ENCODE data around the gene NAPA.

The NAPA gene

DNA sequence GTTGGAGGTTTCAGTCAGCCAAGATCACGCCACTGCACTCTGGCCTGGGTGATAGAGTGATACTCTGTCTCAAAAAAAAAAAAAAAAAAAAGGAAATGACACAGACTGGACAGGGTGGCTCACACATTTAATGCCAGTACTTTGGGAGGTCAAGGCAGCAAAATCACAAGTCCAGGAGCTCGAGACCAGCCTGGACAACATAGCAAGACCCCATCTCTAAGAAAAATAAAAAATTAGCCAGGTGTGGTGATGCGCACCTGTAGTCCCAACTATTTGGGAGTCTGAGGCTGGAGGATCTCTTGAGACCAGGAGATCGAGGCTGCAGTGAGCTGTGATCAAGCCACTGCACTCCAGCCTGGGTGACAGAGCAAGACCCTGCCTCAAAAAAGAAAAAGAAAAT lies 22.6 kb upstream of the NAPA start:
- Mint-ChIP-seq H3K27me3 (no peaks in the 10 kb centered on the region), H3K9me3 (no peaks in the 10 kb centered on the region), H3K27ac (no peak overlapping the region), H3K36me3 (no peaks in the 10 kb centered on the region), H3K4me1 (peaks cover 9% of the 10 kb centered on the region), H3K4me3 (no peak overlapping the region)

DNA sequence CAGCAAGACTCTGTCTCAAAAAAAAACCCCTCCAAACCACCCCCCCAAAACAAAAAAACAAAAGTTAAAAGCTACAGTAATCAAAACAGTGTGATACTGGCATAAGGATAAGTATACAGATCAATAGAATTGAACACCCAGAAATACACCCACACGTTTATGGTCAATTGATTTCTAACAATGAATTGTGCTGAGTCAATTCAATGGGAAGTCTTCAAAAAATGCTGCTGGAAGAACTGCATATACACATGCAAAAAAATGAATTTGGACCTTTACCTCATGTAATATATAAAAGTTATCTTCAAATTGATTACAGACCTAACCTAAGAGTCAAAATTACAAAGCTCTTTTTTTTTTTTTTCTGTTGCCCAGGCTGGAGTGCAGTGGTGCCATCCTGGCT lies 19.8 kb upstream of the NAPA start:
- Mint-ChIP-seq H3K27me3 (no peaks in the 10 kb centered on the region), H3K36me3 (no peaks in the 10 kb centered on the region), H3K9me3 (no peaks in the 10 kb centered on the region), H3K4me3 (no peak overlapping the region), H3K4me1 (no peaks in the 10 kb centered on the region), H3K27ac (no peak overlapping the region)

DNA sequence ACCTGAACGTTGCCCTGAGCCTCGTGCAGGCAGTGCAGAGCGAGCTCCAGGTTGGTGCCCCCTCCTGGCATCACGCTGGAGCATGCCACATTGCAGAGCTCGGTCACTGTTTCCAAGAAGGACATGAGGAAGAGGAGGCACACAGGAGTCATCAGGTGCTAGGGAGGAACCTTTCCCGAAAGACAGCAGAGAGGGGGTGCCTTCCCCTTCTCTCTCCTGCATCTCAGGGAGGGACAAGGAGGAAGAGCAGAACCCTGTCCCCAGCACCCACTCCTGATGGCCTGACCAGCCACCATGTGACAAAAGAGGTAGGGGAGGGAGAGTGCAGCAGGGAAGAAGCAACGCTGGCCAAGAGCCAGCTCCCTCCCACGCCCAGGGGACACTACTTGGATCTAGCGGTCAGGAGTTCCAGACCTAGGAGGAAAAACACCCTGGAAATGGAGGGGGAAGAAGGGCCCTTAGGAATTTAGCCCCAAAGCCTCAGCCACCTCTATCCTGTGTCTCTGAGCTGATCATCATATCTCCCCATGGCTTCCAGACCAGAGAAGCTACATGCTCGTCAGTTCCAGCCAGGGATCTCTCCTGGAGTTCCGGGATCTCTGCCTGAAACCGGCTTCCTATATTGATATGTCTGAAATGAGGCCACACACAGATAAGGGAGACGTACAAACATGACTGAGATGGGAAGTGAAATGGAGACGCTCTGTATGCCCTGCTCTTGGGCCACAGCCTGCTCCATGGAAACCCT lies 17.0 kb upstream of the NAPA start:
- Mint-ChIP-seq H3K27me3 (no peaks in the 10 kb centered on the region), H3K27ac (no peak overlapping the region), H3K36me3 (no peaks in the 10 kb centered on the region), H3K9me3 (no peaks in the 10 kb centered on the region), H3K4me1 (no peaks in the 10 kb centered on the region), H3K4me3 (no peak overlapping the region)

DNA sequence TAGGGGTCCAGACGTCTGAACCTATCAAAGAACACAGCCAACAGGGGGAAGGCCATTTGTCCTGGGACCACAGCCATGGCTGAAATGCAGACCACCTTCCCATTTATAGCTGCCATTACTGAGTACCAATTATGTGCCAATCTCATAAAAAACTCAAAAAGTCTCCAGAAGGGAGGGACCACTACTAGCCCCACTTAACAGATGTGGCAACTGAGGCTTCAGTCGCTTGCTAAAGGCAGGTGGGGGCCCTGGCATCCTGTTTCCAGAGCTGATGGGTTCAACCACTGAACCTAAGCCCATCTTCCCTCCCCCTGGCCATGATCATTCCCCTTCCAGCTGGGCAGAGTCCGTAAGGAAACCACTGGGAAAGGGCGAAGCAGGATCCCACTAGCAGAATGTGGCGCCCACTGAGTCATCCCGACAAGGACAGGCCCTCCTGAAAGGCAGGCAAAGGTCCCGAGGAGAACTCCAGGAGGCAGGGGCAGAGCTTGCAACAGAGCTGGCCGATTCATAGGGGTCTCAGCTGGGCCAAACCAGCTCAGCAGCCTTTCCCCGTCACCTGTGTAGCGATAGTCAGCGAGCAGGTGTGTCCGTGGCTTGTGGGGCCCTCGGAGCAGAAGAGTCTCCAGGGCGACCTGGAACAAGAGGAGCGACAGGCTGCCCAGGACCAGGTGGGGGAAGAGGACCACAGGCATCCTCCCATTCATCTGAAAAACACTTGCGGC lies 14.3 kb upstream of the NAPA start:
- Mint-ChIP-seq H3K4me3 (no peak overlapping the region), H3K27ac (no peak overlapping the region), H3K9me3 (no peaks in the 10 kb centered on the region), H3K4me1 (no peaks in the 10 kb centered on the region), H3K27me3 (no peaks in the 10 kb centered on the region), H3K36me3 (no peaks in the 10 kb centered on the region)

DNA sequence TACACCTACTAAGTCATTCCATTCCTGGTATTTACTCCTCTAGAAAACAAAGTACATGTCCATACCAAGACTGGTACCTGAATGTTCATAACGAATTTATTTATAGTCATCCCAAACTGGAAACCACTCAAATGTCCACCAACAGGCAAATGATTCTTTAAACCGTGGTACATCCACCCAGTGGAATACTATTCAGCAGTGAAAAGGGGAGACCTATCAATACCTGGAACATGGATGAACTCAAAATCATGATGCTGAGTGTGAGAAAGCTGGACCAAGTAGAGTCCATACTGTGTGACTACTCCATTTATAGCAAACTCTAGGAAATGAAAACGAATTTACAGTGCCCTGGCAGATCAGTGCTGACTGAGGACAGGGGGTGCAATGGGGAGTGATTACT lies 11.9 kb upstream of the NAPA start:
- no peak overlapping the region for H3K27ac Mint-ChIP-seq
- H3K27me3 Mint-ChIP-seq: no peaks in the 10 kb centered on the region
- H3K9me3 Mint-ChIP-seq: no peaks in the 10 kb centered on the region

DNA sequence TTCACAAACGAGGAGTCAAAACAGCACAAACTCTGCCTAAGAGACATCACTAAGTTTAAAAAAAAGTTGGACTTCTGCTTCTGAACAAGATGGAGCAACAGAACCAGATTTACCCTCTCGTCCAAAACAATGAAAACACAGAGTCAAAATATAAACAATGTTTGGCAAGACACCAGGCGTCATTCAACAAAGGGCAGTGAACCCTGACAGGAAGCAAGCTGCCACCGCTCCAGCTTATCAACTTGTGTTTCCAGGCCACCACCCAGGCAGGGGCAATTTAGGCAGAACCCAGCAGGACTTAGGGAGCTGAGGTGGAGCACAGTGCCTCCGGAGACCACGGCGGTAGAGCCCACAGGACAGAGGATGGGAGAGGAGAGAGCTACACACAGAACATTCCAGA lies 8.6 kb upstream of the NAPA start:
- H3K9me3 Mint-ChIP-seq: no peaks in the 10 kb centered on the region
- no peaks in the 10 kb centered on the region for H3K27me3 Mint-ChIP-seq
- H3K4me3 Mint-ChIP-seq: no peak overlapping the region
- no peaks in the 10 kb centered on the region for H3K36me3 Mint-ChIP-seq
- H3K27ac Mint-ChIP-seq: no peak overlapping the region
- peaks cover 13% of the 10 kb centered on the region for H3K4me1 Mint-ChIP-seq

More for the DNA sequence above, 11.9 kb upstream of the NAPA start:
- Mint-ChIP-seq H3K4me1 (peaks cover 4% of the 10 kb centered on the region), H3K36me3 (no peaks in the 10 kb centered on the region), H3K4me3 (no peak overlapping the region)

DNA sequence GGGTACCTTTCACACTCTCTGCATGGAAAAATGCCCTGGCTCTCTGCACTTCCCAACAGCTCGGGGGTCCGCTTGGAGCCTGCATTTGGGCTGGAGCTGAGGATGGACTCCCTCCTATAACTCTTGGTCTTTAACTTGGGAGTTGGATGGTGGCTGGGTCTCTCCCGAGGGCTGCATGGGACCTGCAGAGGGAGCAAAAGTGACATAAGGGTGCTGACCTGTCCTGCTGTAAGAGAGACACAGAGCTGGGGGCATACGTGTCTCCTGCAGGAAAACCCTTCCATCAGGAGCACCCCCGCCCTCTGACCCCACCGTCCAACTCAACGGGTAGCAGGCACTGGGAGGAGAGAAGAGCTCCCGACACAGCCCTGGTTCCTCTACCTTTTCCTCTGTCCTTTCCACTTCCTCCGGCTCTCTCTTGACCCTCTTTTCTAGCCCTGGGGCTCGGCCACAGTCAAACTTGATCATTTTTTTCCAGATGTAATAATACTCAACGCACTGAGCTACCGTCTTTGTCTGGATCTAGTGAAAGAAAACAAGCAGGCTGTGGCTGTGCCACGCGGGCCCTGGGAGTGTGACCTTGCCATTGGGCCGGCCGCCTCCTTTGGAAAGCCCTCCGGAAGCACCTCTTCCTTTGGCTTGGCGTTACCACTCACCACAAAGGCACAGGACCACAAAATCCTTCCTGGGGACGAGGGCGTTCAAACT lies 6.8 kb upstream of the NAPA start:
- Mint-ChIP-seq H3K4me1 (peaks cover 31% of the 10 kb centered on the region), H3K4me3 (no peak overlapping the region), H3K36me3 (no peaks in the 10 kb centered on the region), H3K27me3 (no peaks in the 10 kb centered on the region), H3K27ac (peak overlapping the region; percentile 68), H3K9me3 (no peaks in the 10 kb centered on the region)

DNA sequence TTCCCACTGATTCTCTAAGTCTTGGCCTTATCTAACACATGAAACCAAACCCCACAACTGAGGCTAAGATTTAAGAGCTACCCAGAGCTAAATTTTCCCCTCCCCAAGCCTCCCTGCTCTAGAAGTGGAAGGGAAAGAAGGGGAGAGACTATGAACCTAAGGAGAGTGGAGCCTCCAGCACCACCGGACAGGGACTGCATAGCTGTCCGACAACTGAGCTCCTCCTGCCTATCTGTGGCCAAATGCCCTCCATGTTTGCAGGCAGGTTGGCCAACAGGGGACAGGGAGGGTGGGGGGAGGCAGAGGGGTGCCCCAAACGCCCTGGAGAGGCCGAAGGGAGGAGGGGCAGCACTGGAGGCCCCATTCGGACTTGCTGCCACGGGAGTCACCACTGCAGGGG lies 6.0 kb upstream of the NAPA start:
- H3K9me3 Mint-ChIP-seq: no peaks in the 10 kb centered on the region
- H3K4me3 Mint-ChIP-seq: no peak overlapping the region
- H3K4me1 Mint-ChIP-seq: peaks cover 39% of the 10 kb centered on the region
- no peaks in the 10 kb centered on the region for H3K27me3 Mint-ChIP-seq
- no peaks in the 10 kb centered on the region for H3K36me3 Mint-ChIP-seq
- H3K27ac Mint-ChIP-seq: no peak overlapping the region

DNA sequence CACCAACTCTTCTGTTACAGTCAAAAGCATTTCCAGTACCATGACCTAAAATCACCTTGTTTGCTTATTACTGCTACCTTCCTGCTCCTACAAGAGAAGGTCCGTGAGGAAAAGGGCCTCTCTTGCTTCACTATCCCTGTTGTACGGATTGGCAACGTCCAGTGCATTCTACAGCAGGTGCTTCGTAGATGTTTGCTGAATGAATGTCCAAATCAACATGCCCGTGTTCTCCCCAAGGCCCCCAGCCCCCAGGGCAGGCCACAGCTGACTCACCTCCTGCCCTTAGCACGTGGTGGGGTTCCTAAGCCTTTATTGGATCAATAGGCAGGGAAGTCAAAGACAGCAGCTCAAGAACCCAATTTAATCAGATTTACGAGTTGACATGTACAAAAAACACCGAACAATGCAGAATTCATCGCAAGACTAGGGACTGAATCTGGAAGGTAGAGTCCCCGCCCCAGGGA lies 5.5 kb upstream of the NAPA start:
- no peak overlapping the region for H3K27ac Mint-ChIP-seq
- H3K27me3 Mint-ChIP-seq: no peaks in the 10 kb centered on the region
- H3K4me1 Mint-ChIP-seq: peaks cover 43% of the 10 kb centered on the region
- no peak overlapping the region for H3K4me3 Mint-ChIP-seq
- H3K9me3 Mint-ChIP-seq: no peaks in the 10 kb centered on the region
- H3K36me3 Mint-ChIP-seq: no peaks in the 10 kb centered on the region

DNA sequence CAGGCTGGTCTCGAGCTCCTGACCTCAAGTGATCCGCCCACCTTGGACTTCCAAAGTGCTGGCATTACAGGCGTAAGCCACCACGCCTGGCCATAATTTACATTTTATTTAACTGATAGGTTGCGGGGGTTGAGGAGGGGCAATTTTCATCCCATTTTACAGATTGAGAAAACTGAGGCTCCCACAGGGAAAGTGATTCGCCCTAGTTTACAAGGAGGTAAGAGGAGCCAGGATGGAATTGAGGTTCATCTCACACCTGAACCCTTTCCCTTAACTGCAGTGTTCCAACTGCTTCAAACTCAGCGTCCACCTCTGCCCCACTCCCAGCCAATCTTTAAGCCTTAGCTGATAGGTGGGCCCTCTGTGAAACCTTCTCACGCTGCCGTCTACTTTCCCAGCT lies 4.0 kb upstream of the NAPA start:
- no peaks in the 10 kb centered on the region for H3K9me3 Mint-ChIP-seq
- H3K27me3 Mint-ChIP-seq: no peaks in the 10 kb centered on the region
- H3K36me3 Mint-ChIP-seq: no peaks in the 10 kb centered on the region
- H3K4me3 Mint-ChIP-seq: no peak overlapping the region
- peaks cover 53% of the 10 kb centered on the region for H3K4me1 Mint-ChIP-seq
- H3K27ac Mint-ChIP-seq: peak overlapping the region; percentile 46

DNA sequence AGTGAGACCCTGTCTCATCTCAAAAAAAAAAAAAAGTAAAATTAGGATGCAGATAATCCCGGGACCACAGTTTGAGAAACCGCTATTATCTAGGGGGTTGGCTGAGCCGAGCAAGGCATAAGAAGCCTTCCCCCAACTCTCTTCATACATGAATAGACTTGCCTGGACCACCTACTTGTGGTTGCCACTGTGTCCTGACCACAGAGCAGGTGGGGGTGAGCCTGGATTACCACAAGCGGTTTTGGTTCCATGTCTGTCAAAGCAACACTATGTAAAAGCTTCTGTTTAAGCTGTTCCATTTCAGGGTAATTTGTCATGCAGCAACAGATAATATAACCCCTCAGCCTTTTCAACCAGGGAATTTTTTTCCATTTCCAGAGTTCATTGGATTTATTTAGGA lies 3.3 kb upstream of the NAPA start:
- Mint-ChIP-seq H3K27me3 (no peaks in the 10 kb centered on the region), H3K4me3 (no peak overlapping the region), H3K4me1 (peaks cover 60% of the 10 kb centered on the region), H3K9me3 (no peaks in the 10 kb centered on the region), H3K27ac (peak overlapping the region; percentile 62), H3K36me3 (peaks cover under 1% of the 10 kb centered on the region)

DNA sequence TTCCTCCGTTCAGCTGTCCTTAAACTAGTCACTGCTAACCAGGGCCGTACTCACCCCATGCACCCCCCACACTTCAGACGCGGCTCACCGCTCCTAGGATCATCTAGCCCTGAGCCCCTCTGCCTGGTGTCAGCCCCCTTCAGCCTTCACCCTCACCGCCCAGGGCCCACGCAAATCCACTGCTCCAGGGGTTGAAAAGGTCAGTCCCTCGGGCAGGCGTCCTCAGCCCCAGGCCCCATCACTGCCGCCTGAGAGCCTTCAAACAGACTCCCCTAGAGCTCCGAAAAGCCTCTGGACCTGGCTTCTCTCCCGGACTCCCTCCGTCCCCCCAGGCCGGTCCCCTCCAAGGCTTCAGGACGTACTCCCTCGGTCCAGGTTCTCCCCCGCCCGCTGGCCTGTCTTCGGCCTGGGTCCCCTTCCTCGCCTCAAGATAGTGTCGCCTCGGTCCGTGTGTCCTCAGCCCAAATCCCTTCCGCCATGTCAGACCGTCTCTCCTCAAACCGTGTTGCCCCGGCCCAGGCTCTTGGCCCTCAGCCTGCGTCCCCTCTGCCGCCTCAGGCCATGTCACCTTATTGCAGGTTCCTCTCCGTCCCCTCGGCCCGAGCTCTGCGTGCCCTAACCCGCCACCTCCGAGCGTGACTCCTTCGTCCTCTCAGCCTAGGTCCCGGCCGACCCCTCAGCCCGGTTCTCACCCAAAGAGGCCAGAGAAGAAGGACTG lies 553 bp downstream of the NAPA start:
- H3K27ac Mint-ChIP-seq: peak overlapping the region; percentile 99
- H3K27me3 Mint-ChIP-seq: no peaks in the 10 kb centered on the region
- peaks cover 2% of the 10 kb centered on the region for H3K36me3 Mint-ChIP-seq
- H3K4me3 Mint-ChIP-seq: peak overlapping the region; percentile 98
- no peaks in the 10 kb centered on the region for H3K9me3 Mint-ChIP-seq
- H3K4me1 Mint-ChIP-seq: peaks cover 90% of the 10 kb centered on the region

DNA sequence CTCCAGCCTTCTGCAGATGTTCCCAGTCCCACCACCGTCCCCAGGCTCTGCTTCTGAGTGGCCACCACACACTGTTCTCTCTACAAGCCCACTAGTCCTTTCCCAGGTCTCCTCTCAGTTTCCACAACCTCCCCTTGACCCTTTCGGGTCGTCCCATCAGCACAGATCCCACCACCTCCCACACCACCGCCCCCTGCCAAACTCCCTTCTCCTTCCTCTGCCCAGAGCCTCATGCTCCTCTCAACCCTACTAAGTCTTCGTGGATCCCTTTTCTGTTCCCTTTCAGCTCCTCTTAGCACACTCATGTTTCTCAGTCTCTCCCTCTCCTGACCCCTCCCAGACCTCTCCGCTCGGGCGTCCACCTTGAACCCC lies 1.9 kb downstream of the NAPA start:
- H3K4me1 Mint-ChIP-seq: peaks cover 85% of the 10 kb centered on the region
- peaks cover 2% of the 10 kb centered on the region for H3K36me3 Mint-ChIP-seq
- no peaks in the 10 kb centered on the region for H3K9me3 Mint-ChIP-seq
- H3K27me3 Mint-ChIP-seq: no peaks in the 10 kb centered on the region
- peak overlapping the region; percentile 96 for H3K27ac Mint-ChIP-seq
- peak overlapping the region; percentile 98 for H3K4me3 Mint-ChIP-seq

DNA sequence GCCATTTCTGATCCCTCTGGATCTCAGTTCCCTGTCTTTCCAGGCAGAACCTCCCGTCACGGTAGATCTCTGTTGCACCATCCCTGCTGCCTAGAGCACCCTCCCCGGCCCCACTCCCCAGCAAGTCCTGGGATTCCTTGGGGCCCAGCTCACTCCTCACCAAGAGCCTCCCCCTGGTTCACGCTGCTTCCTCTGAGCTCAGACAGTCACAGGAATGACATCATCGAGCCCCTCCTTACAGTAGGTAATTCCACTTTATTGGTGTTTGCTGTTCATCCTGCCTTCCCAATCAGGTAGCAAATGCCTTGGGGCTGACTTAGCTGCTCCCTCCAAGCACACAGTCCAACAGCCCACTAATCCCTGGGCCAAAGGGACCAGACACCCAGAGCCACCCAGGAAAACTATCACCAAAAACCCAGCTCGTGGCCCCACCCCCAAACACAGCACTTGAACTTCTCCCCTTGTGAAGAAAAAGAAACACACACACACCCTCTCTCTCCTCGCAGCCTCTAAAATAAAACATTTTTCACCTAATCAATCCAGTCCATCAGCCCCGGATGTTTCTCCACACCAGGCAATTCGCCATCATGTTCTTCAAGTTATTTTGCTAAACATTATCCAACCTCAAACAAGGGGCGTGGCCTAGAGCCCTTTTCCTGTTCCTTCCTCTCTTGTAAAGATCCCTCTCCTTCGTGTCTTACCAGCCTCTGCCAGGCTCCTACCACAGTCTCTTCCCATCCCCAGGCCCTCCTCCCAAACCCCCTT lies 2.5 kb downstream of the NAPA start:
- H3K36me3 Mint-ChIP-seq: peaks cover 2% of the 10 kb centered on the region
- H3K4me3 Mint-ChIP-seq: peak overlapping the region; percentile 98
- no peaks in the 10 kb centered on the region for H3K9me3 Mint-ChIP-seq
- H3K27me3 Mint-ChIP-seq: no peaks in the 10 kb centered on the region
- H3K4me1 Mint-ChIP-seq: peaks cover 80% of the 10 kb centered on the region
- H3K27ac Mint-ChIP-seq: peak overlapping the region; percentile 96

DNA sequence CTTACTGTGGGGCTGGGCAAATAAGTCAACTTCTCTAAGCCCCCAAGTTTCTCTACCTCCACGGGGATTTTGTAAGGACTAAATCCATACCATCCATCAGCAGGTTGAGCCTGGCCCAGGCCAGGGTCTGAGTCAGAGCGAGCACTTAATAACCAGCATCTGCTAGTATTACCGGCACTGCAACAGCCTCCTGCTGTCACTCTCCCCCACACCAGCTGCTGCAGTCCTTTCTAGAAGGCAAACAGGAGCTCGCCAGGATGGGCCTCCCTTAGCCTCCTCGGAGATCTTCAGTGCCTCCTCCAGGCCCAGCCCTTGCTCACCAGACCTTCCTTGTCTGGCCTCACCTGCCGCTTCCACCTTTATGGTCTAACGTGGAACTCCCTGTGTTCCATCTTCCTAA lies 3.2 kb downstream of the NAPA start:
- Mint-ChIP-seq H3K27ac (no peak overlapping the region), H3K9me3 (no peaks in the 10 kb centered on the region), H3K27me3 (no peaks in the 10 kb centered on the region), H3K4me1 (peaks cover 73% of the 10 kb centered on the region), H3K36me3 (peaks cover 2% of the 10 kb centered on the region), H3K4me3 (peak overlapping the region; percentile 98)

All from activated naive CD4-positive, alpha-beta T cell treated with anti-CD3 and anti-CD28 coated beads, Interleukin-2, amount 50 U/mL, for 24 hours (primary cell).